ENCODE data around the gene NDUFV2. TPM values are rescaled to one million over a fixed set of nuclear protein-coding genes. Genes with fewer than 3 reads are reported as not detected.
A peak's percentile ranks its signal among the peaks of the same experiment; 100 is the strongest.

The NDUFV2 gene
- total and polyA plus RNA-seq, 12 donors, result 362 to 1,061 (median 482) TPM

DNA sequence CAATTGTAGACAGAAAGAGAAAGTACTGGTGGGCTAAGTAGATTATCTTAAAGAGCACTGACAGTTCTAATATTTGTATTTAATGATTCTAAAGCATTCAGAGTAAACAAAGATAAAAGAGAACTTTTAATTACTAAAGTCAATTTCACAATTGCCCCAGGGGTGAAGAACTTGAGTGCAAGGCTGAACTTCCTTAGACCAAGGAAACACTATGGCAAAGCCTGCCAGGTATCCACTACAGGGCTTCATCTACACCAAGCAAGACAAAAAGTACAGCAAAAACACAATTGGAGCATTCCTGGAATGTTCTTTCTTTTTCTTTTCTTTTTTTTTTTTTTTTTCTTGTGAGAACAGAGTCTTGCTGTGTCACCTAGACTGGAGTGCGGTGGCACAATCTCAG, 46.9 kb upstream of the NDUFV2 start:
- no peaks in the 10 kb centered on the region for H3K27me3 ChIP-seq
- intact Hi-C loops (cut with DNase I), result loop anchor here in 7 of 10 donors (5.0 to 10.0 kb wide), 5 partner anchors 61 to 403 kb away; no protein-coding TSS in a partner anchor
- no peaks in the 10 kb centered on the region for H3K36me3 ChIP-seq
- 97 to 100% methylated on average over 1 of the region's 1 CpG for WGBS, 2 donors
- DNase-seq (no peak), ATAC-seq (no peak)
- no peak overlapping the region for H3K4me3 ChIP-seq
- no peak overlapping the region for H3K27ac ChIP-seq
- H3K4me1 ChIP-seq, result peaks cover 0 to 11% (median 0%) of the 10 kb centered on the region in 9 donors
- H3K9me3 ChIP-seq, result peaks cover 0 to 22% (median 0%) of the 10 kb centered on the region in 11 donors
- TF ChIP-seq, protein P1, sequence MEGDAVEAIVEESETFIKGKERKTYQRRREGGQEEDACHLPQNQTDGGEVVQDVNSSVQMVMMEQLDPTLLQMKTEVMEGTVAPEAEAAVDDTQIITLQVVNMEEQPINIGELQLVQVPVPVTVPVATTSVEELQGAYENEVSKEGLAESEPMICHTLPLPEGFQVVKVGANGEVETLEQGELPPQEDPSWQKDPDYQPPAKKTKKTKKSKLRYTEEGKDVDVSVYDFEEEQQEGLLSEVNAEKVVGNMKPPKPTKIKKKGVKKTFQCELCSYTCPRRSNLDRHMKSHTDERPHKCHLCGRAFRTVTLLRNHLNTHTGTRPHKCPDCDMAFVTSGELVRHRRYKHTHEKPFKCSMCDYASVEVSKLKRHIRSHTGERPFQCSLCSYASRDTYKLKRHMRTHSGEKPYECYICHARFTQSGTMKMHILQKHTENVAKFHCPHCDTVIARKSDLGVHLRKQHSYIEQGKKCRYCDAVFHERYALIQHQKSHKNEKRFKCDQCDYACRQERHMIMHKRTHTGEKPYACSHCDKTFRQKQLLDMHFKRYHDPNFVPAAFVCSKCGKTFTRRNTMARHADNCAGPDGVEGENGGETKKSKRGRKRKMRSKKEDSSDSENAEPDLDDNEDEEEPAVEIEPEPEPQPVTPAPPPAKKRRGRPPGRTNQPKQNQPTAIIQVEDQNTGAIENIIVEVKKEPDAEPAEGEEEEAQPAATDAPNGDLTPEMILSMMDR (IDR thresholded peaks at IDR 0.05), result no peak

DNA sequence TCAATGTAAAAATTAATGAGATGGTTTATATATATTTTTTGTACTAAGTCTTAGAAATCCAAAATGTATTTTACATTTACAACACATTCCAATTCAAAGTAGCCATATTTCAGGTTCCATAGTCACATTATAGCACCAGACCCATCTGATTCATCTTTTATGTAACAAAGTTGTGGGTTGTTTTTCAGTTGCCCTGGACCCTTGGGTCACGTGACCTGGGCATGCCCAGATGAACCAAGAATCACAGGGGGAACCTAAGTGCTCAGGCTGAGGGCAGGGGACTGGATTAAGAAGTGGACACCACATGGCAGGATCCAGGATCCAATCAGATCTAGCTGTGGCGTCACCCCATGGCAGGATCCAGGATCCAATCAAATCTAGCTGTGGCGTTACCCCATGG, 44.9 kb upstream of the NDUFV2 start:
- intact Hi-C loops (cut with DNase I), result loop anchor here in 7 of 10 donors (5.0 to 10.0 kb wide), 5 partner anchors 63 to 405 kb away; no protein-coding TSS in a partner anchor
- no peak overlapping the region for H3K27ac ChIP-seq
- peaks cover 0 to 11% (median 0%) of the 10 kb centered on the region in 11 donors for H3K9me3 ChIP-seq
- 95 to 98% methylated on average over 3 of the region's 3 CpGs for WGBS, 2 donors
- no peaks in the 10 kb centered on the region for H3K36me3 ChIP-seq
- no peak for DNase-seq
- H3K27me3 ChIP-seq, result no peaks in the 10 kb centered on the region
- peaks cover 0 to 23% (median 0%) of the 10 kb centered on the region in 9 donors for H3K4me1 ChIP-seq
- peak in 1 of 8 donors; percentile 42 for ATAC-seq
- TF ChIP-seq, protein P1 (IDR thresholded peaks at IDR 0.05), result no peak
- H3K4me3 ChIP-seq, result no peak overlapping the region

DNA sequence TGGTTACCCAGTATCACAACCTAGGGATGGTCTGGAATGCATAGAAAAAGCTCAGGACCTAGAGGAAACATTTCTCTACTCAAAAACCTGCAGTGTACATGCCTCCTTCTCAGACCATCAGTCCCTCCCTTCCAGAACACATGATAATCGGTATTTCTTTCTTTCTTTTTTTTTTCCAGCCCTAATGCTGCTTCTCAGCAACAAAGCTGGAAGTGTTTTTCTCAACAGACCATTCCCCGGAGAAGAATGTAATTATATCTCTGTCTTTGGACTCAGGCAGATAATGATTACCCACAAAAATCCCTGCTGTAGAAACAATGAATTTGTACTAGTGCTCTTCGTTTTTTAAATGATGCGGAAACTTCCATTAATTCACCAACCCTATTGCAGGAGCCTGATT, 44.1 kb upstream of the NDUFV2 start:
- ATAC-seq, result no peak
- TF ChIP-seq, protein P1 (IDR thresholded peaks at IDR 0.05), result no peak
- H3K4me3 ChIP-seq, result no peak overlapping the region
- peaks cover 0 to 26% (median 0%) of the 10 kb centered on the region in 9 donors for H3K4me1 ChIP-seq
- H3K27me3 ChIP-seq, result no peaks in the 10 kb centered on the region
- no peak for DNase-seq
- no peak overlapping the region for H3K27ac ChIP-seq
- peaks cover 0 to 3% (median 0%) of the 10 kb centered on the region in 11 donors for H3K9me3 ChIP-seq
- WGBS, 2 donors, result 50 to 54% methylated on average over 4 of the region's 4 CpGs
- intact Hi-C loops (cut with DNase I), result loop anchor here in 7 of 10 donors (5.0 to 10.0 kb wide), 5 partner anchors 64 to 406 kb away; no protein-coding TSS in a partner anchor
- no peaks in the 10 kb centered on the region for H3K36me3 ChIP-seq

- 90 to 98% methylated on average over 2 of the region's 2 CpGs for WGBS, 2 donors
- DNase-seq (no peak), ATAC-seq (no peak)
- Histone ChIP-seq H3K4me1 (peaks cover 0 to 15% (median 0%) of the 10 kb centered on the region in 9 donors), H3K27ac (peak overlapping the region in 1 of 10 donors; percentile 26), H3K4me3 (no peak overlapping the region), H3K36me3 (no peaks in the 10 kb centered on the region), H3K9me3 (no peaks in the 10 kb centered on the region), H3K27me3 (no peaks in the 10 kb centered on the region)
- intact Hi-C loops (cut with DNase I), result no loop called here
- TF ChIP-seq, protein P1 (IDR thresholded peaks at IDR 0.05), result no peak
These were observed 40.1 kb upstream of the NDUFV2 start for GRCh38 chr18:9062418-9062751.
